ENCODE data around the gene ROCK2.
A peak's percentile ranks its signal among the peaks of the same experiment; 100 is the strongest.

Gene ROCK2

DNA sequence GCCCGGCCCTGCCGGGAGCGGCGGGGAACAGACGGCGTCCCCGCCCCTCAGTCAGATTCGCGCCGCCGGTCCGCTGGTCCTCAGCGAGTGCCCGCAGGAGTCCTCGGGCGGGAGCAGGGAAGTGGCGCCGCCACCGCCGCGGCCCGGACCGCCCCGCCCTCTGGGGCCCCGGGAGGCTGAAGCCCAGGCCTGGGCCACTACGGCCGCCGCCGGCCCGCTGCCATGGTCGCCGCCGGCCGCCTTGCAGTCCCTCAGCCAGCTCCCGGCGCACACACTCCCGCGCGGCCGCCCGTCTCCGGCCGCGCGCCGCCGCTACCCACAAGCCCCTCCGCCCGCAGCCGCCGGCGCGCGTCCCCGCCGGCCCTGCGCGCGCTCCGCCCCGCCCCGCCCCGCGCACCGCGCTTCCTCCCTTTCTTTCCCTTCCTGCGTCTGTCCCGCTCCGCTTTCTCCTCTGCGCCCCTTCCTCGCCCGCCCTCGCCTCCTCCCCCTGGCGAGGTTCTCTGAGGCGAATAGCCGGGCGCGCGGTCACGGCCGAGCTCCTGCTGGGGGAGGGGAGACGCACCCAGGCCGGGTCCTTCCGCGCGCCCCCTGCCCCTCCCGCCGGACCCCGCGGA lies at the start of gene ROCK2:
TSS of gene ROCK2 (minus strand) at position 295 of the 614 bp plus-strand sequence. CDS start 500 bp downstream, outside the sequence.
- peak; percentile 93 for DNase-seq (ENCODE audit: low spot score)

- DNase-seq (ENCODE audit: low spot score), result no peak
Measured at GRCh38 chr2:11393711-11394236, 49.3 kb upstream of the ROCK2 start.

DNA sequence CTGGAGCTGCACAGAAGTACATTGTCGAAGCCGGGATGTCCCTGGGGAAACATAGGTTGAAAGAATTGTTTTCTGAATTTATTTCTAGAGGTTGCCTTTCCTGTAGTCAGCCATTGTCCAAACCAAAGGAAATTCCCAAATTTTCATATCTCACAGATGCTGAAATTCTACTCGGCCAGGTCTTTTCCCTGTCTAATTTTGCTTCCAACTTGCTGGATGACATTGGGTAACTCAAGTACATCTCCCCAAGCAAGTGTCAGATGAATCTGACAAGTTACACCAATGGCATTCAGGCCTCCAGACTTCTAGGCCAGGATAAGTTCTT lies 47.5 kb upstream of the ROCK2 start:
- no peak for DNase-seq (ENCODE audit: low spot score)

- DNase-seq (ENCODE audit: low spot score), result no peak
Measured at GRCh38 chr2:11390399-11390658, 45.9 kb upstream of the ROCK2 start.

DNA sequence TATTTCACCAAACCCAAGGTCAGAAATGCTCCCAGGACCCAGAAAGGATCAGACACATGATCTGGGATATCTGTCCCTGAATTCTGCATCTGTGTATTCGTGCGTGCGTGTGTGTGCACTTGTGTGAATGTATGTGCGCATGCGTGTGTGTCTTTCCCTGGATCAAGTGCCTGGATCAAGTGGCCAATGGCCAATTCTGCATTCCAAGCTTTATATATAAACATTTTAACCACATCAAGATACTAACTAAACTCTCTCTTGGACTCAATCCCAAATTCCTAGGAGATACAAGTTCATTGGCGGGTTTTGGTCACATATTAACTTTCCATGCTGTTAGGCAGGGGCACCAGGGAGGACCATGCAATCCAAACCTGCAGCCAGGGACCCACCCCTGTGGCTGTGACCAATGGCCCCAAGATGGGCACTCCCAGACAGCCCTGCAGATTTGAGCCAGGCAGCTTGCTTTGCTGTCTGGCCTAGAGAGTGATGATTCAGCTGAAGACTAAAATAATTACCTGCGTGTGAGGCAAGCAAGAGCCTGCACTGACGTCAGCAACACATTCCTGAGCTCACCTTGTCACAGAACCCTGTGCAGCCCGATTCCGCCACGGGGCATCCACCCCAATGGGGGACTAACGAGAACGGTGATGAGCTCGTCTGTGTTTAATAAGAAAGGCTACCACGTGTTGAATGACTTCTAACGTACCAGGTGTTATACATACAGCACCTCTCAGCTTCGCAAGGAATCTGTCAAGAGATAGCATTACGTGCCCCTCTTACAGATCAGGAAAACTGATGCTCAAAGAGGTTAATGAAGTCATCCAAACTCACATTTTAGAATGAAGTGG lies 45.3 kb upstream of the ROCK2 start:
- no peak for DNase-seq (ENCODE audit: low spot score)

- DNase-seq (ENCODE audit: low spot score), result no peak
Measured at GRCh38 chr2:11389052-11389420, 44.6 kb upstream of the ROCK2 start.

DNA sequence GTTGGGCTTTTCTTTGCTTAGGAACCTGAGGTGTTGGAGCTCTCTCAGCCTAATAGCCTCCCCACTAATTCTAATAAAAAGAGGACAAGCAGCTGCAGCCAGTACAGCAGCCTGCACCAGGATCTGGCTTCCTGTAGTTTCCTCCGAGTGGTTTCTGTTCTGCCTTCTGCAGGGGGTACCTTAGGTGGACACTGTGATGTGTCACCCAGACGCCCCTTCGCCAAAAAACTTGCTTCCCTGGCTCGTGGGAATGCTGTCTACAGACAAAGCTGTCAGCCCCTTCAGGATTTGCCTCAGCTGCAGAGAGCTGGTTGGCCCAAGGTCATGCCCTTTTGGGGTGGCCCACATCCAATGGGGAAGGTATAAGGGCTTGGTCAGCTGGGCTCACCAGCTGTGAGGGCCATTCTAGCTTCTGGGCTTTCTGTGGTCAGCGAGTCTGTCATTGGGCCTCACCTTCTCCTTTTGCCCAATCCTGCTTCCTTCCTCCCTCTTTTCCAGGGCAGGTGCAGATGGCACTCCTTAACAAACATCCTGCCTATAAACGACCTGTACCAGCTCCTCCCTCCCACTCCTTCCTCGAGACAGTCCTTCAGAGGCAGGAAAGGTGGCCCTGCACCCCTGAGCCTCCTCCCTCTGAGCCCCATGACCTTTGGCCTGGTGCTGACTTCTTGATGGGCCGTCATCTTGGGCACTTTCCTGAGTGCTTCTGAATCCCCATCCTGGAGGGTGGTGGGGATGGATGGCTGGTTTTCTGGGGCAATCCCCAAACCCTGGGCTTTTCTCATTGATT lies 44.0 kb upstream of the ROCK2 start:
- no peak for DNase-seq (ENCODE audit: low spot score)

DNA sequence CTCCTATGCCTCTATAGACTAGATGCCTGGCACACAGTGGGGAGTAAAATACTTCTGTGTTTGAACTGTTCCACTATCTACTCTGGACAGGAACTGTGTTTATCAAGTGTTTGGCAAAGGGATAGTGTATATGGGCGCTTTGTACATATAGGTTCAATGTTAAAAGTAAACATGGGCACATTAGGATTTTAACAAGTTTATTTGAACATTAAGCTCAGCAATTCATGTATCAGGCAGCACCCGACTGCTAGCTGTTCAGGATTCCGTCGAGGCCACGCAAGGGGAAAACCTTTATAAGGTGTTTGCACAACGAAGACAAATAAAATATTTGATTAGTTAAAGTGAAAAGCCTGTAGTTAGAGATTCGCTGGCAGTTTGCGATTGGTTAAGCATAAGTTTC lies 43.4 kb upstream of the ROCK2 start:
- DNase-seq (ENCODE audit: low spot score), result no peak

DNA sequence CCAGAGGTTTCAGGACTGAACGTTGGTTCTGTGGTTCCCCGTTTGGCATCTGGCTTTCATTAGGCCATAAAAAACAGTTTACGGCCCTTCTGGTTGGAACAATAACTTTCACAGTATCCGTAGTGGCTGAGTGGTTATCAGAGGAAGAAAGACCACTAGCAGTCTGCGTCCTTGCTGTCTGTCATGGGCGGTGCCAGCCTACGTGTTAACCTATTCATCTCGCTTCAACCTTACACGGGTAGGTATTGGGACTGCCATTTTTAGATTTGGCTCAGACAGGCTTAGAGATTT lies 42.6 kb upstream of the ROCK2 start:
- peak; percentile 70 for DNase-seq (ENCODE audit: low spot score)

- DNase-seq (ENCODE audit: low spot score), result no peak
Measured at GRCh38 chr2:11385847-11386246, 41.4 kb upstream of the ROCK2 start.

- DNase-seq (ENCODE audit: low spot score), result no peak
Measured at GRCh38 chr2:11385216-11385615, 40.8 kb upstream of the ROCK2 start.

- peak; percentile 74 for DNase-seq (ENCODE audit: low spot score)
Measured at GRCh38 chr2:11379558-11379957, 35.1 kb upstream of the ROCK2 start.

DNA sequence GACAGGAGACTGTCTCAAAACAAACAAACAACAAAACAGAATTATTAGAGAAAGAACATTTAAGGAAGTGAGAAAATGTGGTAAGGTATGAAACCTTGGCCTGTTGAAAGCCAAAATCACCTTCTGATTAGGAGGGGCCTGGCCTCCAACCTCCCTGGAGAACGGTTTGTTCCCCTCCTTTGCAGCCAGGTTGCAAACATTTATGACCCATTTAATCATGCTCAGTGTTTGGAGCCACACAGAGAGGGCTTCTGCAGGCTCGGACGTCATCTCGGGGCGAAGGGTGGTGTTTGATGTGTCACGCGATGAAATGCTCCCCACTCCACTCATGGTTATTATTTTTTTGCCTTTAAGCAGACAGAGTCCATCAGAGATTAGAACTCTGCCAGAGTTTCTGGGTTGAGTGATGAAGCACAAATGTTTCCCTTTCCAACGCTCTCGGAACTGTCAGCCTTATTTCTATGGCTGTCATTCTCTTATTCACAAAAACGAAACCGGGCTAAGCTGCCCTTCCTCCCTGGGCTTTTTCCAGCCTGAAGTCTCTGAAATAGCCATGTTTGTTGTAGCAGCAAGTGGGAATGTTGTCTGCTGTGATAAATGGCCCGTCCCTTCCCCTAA lies 33.6 kb upstream of the ROCK2 start:
- DNase-seq (ENCODE audit: low spot score), result no peak

GRCh38 chr2:11376071-11376470 lies 31.6 kb upstream of the ROCK2 start:
- no peak for DNase-seq (ENCODE audit: low spot score)

DNA sequence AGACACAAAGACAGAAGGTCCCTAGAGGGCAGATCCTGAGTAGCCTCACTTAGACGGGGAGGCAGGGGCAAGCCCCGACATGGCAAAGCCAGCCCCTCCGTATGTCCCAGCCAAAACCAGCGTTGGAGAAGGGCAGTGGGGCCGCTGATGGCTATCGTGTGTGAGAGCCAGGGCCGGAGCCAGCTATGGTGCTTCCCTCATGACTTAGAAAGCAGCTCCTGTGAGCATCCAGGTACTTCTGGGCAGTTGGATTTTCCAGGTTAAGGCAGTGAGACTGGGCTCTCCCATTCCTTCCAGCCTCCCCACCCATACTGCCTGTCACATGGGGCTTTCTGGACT lies 31.2 kb upstream of the ROCK2 start:
- DNase-seq (ENCODE audit: low spot score), result no peak

DNA sequence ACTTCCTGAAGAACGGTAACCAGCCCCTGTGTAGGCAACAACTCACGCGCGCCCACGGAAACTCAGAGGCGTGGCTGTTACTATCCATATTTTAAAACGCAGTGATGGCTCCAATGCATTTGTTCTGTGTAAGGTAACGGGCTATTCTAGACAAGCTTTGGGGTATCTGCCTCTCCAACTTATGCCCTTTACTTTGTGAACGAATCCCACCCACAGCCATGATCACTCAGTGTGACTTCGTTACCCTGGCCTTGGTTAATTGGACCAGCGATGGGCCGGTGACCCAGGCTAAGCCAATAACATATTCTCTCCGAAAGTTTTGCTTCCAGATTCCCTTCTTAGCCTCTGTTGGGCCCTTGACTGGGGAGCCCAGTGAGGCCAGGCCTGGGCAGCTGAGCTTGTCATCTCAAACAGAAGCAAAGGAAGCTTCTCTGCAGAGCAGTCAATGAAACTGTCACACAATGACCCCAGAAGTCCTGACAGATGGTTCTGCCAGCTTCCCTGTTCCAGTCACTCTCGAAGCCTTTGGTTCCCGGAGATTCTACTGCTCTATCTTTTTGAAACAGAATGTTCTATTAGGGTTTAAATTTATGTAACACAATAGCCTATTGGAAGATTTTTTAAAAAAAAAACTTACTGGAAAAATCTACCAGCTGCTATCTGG lies 30.7 kb upstream of the ROCK2 start:
- DNase-seq (ENCODE audit: low spot score), result no peak

DNA sequence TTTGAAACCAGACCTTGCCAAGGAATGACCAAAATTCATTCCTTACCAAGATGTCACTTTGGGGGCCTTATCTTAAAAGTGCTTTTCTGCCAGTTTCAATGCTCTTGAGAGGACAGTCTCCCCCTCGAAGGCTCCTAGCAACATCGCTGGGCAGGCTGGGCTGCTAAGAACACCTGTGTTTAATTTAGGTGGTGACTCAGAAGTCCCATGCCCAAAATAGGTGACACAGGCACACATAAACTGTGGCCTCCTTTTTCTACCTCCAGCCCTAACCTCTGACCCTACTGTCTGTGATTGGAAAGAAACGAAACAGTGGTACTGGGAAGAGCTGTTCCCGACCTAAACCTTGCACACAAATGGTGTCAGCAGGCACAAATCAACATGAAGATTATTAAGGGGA lies 28.7 kb upstream of the ROCK2 start:
- no peak for DNase-seq (ENCODE audit: low spot score)

DNA sequence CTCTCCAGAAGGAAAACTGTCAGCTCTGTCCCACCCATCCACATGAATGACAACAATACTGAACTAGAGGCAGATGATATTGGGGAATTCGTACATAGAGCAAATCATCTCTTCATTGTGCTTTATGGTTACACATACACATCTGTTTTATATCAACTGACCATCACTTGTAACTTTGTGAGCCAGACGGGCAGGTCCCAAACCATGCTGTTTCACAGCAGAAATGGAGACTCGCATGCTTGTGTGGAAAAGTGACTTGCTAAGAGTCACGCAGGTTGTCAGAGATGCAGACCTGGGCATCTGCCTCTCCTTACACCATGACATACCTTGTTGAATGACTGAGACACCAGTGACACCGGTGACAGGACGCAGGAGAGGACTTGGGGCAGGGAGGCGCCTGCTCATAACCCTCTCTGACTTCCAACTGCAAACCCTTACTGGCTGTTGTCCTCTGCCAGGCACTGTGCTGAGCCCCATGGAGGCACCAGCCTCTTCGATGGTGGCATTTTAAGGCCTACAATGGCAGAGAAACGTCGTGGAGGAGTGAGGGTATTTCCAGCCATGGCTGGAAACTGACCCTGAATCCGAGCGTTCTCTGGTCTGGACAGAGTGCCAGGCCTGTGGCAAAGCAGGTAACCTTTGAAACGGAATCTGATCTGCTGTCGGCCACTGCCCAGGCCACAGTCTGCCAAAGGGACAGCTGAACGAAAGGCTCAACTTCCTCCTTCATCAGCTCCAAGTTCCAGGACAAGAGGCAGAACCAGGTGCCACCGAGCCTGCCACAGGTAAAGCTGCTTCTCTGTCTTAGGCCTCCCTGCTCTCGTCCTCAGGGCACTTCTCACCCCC lies 26.9 kb upstream of the ROCK2 start:
- peak; percentile 32 for DNase-seq (ENCODE audit: low spot score)

- no peak for DNase-seq (ENCODE audit: low spot score)
Measured at GRCh38 chr2:11370377-11371091, 26.1 kb upstream of the ROCK2 start.

DNA sequence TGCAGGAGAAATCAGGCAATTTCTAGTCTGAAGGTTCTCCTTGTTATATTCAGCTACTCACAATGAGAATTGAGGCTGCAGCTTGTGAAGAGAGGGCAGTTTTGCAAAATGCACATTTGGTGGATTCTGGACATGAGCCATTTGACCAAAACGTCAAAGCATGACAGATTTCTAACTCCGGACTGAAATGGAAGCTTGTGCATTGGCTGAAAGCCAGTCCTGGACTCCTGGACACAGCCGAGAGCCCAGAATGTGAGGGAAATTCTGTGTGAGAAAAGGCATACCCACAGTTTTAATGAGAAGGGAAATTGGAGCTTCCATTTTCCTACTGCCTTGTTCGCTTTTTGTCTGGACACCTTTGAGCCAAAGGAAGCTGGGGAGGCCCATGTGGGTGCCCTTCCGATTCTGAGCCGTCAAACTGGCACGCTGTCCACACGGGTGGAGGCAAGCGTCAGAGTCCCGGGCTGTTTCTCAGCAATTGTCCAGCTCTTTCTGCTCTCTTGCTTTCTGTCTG lies 23.7 kb upstream of the ROCK2 start:
- peak; percentile 56 for DNase-seq (ENCODE audit: low spot score)
